Measurements from ENCODE around the gene KRTAP5-5. TPM values are rescaled to one million over a fixed set of nuclear protein-coding genes. Genes with fewer than 3 reads are reported as not detected.

KRTAP5-5 gene
- total RNA-seq, 1 experiment from 2014 or later: not detected

DNA sequence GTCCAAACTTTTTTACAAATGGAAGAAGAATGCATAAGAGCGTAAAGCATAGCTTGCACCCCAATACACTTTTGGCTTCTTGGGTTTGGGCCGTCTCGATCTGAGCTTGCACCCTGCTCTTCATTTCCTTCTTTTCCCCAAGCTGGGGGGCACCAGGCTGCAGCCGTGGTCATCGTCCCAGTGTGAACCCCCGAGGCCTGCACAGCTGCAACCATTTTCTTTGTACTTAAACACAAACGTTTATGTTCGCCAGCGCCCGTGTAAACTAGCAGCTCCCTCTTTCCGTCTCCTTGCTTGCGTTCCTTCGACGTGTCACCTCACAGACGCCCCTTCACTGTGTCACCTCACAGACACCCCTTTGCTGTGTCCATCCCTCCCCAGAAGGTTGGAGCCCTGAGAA lies 10.1 kb downstream of the KRTAP5-5 start:
- Histone ChIP-seq H2AFZ (ENCODE audit: low read length) (no peak overlapping the region), H4K5ac (ENCODE audit: insufficient read length, low read depth, low read length) (no peak overlapping the region), H2BK12ac (ENCODE audit: insufficient read length, low read depth, low read length) (no peak overlapping the region), H3K14ac (ENCODE audit: insufficient read depth, low read length) (no peak overlapping the region), H3K79me1 (ENCODE audit: insufficient read depth, low read depth, low read length, poor library complexity, severe bottlenecking) (no peaks in the 10 kb centered on the region), H3K4me2 (ENCODE audit: insufficient read depth, insufficient read length, low read length) (no peak overlapping the region), H3T11ph (ENCODE audit: low read length) (no peak overlapping the region), H2BK20ac (ENCODE audit: low read depth, low read length, poor library complexity, severe bottlenecking) (no peak overlapping the region), H3K79me2 (ENCODE audit: insufficient read depth, low read length) (no peaks in the 10 kb centered on the region), H3K23ac (ENCODE audit: insufficient read length, low read depth, low read length) (no peak overlapping the region), H2AK5ac (ENCODE audit: insufficient read length, low read length) (no peak overlapping the region), H3K23me2 (ENCODE audit: insufficient read length, low read depth, low read length, poor library complexity, severe bottlenecking) (no peaks in the 10 kb centered on the region), H3K9ac (ENCODE audit: extremely low read depth, insufficient read length, low read length) (no peak overlapping the region), H2BK5ac (ENCODE audit: insufficient read length, low read length) (no peak overlapping the region), H2BK120ac (ENCODE audit: low read depth, low read length, poor library complexity, severe bottlenecking) (no peak overlapping the region), H3K4ac (ENCODE audit: low read depth, low read length) (no peak overlapping the region), H4K20me1 (ENCODE audit: control insufficient read depth, insufficient read depth, insufficient read length) (no peaks in the 10 kb centered on the region), H4K8ac (replicated peaks; ENCODE audit: insufficient read length, low read depth, low read length) (no peak overlapping the region), H3K9me3 (ENCODE audit: control insufficient read depth, low read depth, low read length) (no peaks in the 10 kb centered on the region), H3K56ac (ENCODE audit: insufficient read length, low read depth, low read length) (no peak overlapping the region), H3K18ac (ENCODE audit: insufficient read length, low read depth, low read length) (no peak overlapping the region), H3K27me3 (ENCODE audit: insufficient read depth, low read length) (no peaks in the 10 kb centered on the region), H3K4me1 (ENCODE audit: insufficient read depth, low read length) (no peaks in the 10 kb centered on the region), H3K27ac (ENCODE audit: insufficient read length, low read depth, low read length) (no peak overlapping the region), H4K91ac (ENCODE audit: insufficient read length, low read depth, low read length) (no peak overlapping the region), H2BK15ac (ENCODE audit: low read depth, low read length) (no peak overlapping the region)
- Mint-ChIP-seq H3K36me3 (ENCODE audit: insufficient read depth in 1 of 3, low read depth in 3 of 3) (no peaks in the 10 kb centered on the region), H3K27ac (no peak overlapping the region), H3K4me3 (no peak overlapping the region), H3K4me1 (peaks cover 3 to 5% of the 10 kb centered on the region in 2 experiments; a peak in 2 of 4 replicates), H3K27me3 (ENCODE audit: low read depth) (peaks cover 33% of the 10 kb centered on the region), H3K9me3 (no peaks in the 10 kb centered on the region)
- TF ChIP-seq, protein P1, sequence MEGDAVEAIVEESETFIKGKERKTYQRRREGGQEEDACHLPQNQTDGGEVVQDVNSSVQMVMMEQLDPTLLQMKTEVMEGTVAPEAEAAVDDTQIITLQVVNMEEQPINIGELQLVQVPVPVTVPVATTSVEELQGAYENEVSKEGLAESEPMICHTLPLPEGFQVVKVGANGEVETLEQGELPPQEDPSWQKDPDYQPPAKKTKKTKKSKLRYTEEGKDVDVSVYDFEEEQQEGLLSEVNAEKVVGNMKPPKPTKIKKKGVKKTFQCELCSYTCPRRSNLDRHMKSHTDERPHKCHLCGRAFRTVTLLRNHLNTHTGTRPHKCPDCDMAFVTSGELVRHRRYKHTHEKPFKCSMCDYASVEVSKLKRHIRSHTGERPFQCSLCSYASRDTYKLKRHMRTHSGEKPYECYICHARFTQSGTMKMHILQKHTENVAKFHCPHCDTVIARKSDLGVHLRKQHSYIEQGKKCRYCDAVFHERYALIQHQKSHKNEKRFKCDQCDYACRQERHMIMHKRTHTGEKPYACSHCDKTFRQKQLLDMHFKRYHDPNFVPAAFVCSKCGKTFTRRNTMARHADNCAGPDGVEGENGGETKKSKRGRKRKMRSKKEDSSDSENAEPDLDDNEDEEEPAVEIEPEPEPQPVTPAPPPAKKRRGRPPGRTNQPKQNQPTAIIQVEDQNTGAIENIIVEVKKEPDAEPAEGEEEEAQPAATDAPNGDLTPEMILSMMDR (conservative IDR thresholded peaks at IDR 0.05): no peak
- no peak for DNase-seq
- WGBS (ENCODE audit: extremely low coverage, insufficient read length, low lambda C conversion rate): no CpG with 5 or more reads among the region's 15 CpGs
